Mucosa of gallbladder (tissue), 1 donor: ENCODE results near the gene DLK1. TPM values are rescaled to one million over a fixed set of nuclear protein-coding genes. Genes with fewer than 3 reads are reported as not detected.

Source experiments
- DNase-seq: peaks from one replicate; pipeline ENCODE4 v3.0.0-alpha.2; 2020; ENCODE audit warnings: low spot score
- total RNA-seq: library from RNA; stranded (reverse); gene quantifications from one replicate; pipeline ENCODE4 v1.2.1, GENCODE V29; 2021
- donor health status: DM: no; HTN: no; CAD: no.

DLK1 gene
- total RNA-seq, 1 donor from 2014 or later, result 7.0 TPM

DNA sequence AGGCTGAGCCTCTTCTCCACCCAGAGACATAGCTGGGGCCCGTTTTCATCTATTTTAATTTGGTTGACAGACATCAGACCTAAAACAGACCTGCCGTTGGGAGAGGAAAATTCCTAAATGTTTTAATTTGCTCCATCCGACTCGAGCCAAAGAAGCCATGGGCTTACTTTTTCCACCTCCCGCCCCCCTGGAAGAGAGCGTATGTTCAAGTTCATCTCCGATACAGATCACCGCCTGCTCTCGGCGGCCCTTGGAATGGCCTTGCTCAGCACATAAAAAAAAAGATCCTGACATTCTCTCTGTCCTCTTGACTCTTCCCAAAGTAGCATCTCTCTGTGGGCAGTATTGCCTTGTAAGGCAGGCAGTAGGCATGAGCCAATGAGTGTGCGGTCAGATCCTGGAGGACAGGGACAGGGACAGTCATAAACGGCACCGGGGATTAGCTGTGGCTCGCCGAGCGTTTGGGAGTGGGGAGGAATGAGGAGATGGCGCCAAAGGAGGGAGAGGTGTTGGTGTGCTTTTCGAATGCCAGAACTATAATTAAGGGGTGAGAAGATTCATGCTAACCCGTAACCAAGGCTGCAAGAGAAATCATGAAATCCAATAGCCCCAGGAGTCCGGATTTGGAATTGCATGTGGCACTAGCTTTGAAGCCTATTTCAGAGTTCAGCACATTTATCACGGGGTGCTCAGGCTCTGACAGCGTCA lies 51.3 kb downstream of the DLK1 start:
- no peak for DNase-seq

DNA sequence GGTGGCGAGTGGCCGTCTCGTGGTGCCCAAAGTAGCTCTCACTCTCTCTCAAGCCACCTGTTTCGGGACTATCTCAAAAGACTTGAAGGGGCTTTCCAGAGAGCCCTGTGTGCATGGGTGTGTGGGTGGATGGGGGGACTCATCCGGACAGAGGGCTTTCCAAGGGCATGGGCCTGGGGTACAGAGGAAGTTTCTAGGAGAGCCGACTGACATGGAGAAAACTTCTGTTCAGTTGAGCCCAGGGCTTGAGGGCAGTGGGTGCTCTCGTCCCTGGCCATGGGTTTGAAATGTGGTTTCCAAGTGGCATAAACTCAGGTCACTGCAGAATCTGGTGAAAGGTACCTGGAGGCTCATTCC lies 51.8 kb downstream of the DLK1 start:
- DNase-seq, result no peak

- no peak for DNase-seq
Observed at GRCh38 chr14:100778951-100779690, 52.4 kb downstream of the DLK1 start.

DNA sequence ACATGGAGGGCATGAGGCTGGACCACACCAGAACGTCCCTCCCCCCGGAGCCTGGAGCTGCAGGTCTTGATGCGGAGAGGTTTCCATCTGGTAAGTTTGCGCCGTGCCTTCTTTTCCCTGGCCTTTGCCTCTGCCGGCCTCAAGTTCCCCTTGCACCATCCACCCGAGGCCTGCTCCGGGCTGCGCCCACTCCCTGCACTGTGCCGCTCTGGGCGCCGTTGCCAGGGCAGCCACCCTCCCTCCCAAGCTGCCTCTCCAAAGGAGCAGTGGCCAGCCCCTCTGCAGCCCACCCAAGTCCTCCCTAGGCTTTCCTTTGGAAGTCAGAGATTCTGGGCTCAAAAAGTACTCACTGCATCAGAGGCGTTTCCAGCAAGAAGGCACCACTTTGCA lies 53.0 kb downstream of the DLK1 start:
- DNase-seq, result no peak

GRCh38 chr14:100780246-100780645 lies 53.6 kb downstream of the DLK1 start:
- no peak for DNase-seq

- DNase-seq, result no peak
Observed at GRCh38 chr14:100780646-100781355, 54.1 kb downstream of the DLK1 start.

GRCh38 chr14:100781952-100782351 lies 55.3 kb downstream of the DLK1 start:
- DNase-seq, result no peak

DNA sequence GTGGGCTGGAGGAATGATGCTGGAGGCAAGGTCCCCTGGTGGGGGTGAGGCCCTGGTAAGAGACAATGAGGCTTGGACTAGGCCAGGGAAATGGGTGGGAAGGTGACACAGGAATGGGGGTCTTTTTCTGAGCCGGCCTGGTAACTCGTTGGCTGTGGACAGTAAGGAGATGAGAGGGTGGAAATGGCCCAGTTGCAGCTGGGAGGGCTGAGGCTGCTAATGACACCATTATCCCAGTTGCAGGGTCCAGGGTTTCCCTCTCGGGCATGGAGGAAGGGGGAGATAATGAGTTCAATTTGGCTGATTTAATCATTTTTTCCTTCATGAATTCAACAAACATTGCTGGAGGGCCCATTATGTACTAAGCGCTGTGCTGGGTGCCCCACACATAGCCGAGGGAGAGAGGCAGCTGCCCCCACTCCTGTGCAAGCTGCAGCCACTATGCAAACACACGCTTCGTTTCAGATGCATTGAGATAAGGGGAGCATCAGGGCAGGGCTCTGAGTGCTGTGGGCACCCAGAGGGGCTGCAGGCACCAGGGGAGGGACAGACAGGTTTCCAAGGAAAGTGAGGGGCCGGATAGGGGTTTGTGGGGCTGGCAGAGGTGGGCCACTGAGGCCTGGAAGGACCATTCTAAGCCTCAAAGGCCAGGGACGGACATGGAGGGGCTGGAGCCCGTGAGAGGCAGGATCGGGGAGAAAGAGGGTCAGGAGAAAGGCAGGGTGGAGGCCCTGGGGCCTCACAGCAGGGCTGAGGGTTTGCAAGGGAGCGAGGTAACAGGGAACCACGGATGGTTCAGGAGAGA lies 56.0 kb downstream of the DLK1 start:
- no peak for DNase-seq

DNA sequence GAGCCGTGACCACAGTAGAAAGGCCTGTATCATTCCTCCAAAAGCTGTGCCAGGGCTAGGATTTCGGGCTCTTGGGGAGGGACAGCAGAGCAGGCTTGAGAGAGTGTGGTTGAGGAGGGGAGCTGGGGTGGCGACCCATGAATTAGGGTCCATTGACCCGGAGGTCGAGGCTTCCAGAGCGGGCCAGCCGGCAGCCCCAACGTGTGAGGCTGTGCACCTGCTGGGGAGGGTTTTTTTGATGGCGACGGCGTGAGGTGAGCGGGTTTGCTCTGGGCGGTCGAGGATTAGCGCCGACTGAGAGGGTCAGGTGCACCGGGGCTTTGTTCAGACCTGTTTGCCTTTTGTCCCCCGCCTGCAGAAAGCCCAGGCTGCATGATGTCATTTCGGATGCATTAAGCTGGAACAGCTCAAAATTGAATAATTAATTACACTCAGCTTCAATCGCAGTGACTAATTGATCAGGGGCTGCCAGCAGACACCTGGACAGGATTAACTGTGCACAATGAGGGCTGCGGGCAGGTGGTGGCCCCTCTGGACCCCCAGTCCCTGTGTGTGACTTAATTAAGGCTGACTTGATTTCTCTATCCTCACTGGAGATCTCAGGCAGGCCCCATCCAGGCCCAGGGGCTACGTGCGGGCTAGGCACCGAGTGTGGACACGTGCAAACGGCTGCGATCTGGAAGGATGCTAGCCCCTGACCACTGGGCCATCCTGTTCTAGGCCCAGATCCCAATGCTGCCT lies 57.1 kb downstream of the DLK1 start:
- no peak for DNase-seq

DNA sequence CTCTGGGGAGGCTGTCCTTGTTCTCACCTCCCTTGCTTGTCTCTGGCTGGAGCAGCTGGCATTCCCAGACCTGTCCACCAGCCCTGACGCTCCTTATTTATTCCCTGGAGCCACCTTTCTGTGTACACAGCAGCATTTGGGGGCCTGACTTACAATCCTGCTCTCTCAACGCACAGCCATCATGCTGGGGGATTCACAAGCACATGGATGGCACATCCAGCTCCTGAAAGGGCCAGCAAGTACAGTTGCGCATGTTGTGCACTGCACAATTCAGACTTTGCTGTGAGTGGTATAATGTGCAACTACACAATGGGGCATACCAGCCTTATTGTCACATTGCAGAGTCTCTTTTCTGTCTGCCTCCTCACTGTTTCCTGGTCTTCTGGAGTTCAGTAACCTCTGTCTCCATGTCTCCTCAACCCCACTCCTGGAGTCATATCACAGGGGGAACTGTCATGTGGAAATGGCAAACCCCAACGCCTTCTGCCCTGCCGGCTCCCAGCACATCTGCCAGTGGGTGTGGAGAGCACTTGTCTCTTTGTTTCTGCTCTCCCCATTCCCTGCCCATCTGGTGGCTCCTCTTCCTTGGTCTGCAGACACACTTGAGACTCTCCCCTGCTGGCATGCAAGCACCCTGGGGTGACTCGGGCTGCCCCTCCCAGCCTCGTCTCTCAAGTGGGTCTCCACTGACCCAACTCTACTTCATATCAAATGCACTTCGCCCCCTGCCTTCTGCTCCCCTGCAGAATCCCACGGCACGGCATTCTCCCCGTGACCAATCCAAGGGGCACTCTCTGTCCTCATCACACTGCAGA lies 58.0 kb downstream of the DLK1 start:
- DNase-seq, result no peak

DNA sequence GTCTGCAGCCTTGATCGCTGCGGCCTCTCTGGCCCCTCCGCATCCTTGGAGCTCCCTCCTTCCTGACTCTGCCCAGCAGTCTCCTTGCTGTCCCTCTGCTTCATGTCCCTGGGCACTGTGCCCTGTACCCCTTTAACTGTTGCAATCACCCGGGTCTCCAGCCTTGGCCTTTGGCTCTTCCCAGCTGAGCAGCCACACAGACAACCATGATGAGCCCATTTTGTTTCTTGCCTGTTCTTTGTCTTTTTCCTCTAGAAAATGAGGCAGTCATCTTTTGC lies 58.6 kb downstream of the DLK1 start:
- no peak for DNase-seq

DNA sequence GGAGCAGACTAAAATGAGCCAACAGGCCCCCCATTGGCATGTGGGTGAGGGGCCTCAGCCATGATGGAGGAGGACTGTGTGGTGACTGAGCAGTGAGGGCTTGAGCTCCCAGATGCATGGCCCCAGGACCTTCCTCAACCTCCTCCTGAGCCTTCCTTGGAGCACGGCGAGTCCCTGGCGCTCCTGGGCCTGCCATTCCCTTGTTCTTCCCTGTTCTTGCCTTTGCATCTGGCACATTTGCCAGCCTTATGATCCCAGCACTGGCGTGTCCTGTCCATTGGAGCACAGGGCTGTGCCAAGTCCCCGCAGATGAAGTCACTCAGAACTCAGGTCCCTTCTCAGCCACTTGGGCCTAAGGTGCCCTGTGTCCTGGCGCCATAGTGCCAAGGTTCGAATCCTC lies 58.9 kb downstream of the DLK1 start:
- no peak for DNase-seq

- DNase-seq, result no peak
Observed at GRCh38 chr14:100786131-100786530, 59.4 kb downstream of the DLK1 start.

DNA sequence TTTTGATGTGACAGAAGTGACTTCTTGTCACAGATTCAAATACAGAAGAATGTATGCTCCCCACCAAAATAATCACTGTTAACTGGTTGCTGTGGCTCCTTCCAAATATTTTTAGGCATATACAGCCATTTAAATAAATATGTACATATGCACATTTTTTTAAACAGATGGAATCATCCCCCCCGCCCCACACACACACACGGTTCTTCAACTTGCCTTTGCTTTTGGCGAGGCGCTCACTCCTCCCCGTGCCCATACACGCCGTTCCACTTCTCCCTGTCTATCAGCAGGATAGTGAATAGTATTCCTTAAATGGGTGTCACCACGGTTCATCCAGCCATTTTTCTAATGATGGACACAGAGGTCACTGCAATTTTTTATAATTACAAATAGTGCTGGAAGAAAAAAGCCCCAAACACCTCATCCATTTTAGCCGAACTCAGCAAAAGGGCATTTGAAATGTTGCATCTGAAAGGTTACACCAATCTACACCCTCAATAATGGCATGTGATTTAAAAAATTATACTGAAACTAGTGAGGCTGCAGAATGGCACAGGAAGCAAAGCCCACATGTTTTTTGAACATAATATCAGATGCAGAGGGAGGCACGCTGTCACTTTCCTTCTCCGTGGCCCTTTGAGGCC lies 60.0 kb downstream of the DLK1 start:
- no peak for DNase-seq

DNA sequence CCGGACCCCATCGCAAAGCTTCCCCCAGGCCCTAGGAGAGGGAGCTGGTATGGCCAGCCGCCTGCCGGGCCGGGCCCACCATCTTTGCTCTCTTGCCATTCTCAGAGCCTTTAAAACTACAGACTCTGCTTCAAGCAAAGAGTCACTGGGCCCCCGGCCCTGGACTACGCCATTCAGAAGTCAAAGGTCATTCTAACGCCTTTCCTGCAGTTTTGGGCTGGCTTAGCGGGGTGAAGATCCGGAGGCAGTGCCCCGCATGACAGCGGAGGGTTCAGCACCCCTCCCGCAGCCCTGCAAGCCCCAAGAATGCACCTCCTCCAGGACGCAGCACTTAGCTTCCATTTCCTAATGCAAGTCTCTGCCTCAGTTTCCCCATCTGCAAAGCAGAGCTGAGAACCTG lies 61.0 kb downstream of the DLK1 start:
- no peak for DNase-seq

Other genes starting within 250 kb of the DLK1 start
- gene BEGAIN, start 139.5 kb upstream of the DLK1 start, total RNA-seq, result 4.5 TPM
- 132 TPM for gene MEG3, start 99.2 kb downstream of the DLK1 start, total RNA-seq
- 0.09 TPM for gene RTL1, start 176.8 kb downstream of the DLK1 start, total RNA-seq